Endothelial cell of umbilical vein (primary cell): ENCODE results near the gene TRABD2A. TPM values are rescaled to one million over a fixed set of nuclear protein-coding genes. Genes with fewer than 3 reads are reported as not detected.

Experiments used
- BruUV-seq: library from RNA; stranded (reverse); fragments of 400-500 nt; replicated peaks from 2 replicates; lab custom pipeline; 2021; lab: Mats Ljungman, UMichigan
- CTCF ChIA-PET: fragments of 300-600, 350-600 bp; sonication (Branson Sonifier 250); formaldehyde crosslinking; loops from one replicate; lab custom pipeline; 2021; ENCODE audit warnings: antibody characterized with exemption, inconsistent platforms; lab: Charles Lee
- POLR2A ChIA-PET: fragments of 300-600, 350-600 bp; sonication (Branson Sonifier 250); formaldehyde crosslinking; loops from one replicate; lab custom pipeline; 2021; ENCODE audit warnings: antibody characterized with exemption, inconsistent platforms; lab: Charles Lee
- DNase-seq: peaks from one replicate; pipeline ENCODE4 v3.0.0-alpha.2; 2011; ENCODE audit warnings: low read depth, low spot score
- FAIRE-seq: peaks from 2 replicates; lab custom pipeline; 2011; peaks lifted over from hg19 to GRCh38; lab: Jason Lieb, UNC
- H2AFZ ChIP-seq: 2 replicates; pipeline ENCODE4 v1.6.0; 2012; ENCODE audit warnings: low read depth, low read length, control low read depth, inconsistent platforms
- H3K27ac ChIP-seq: 2 replicates; pipeline ENCODE4 v1.5.1; 2011; ENCODE audit warnings: low read depth, mild to moderate bottlenecking, control low read depth, low read length, moderate library complexity; ENCODE audit not compliant: insufficient read depth
- H3K27me3 ChIP-seq, 2 experiments: 2 replicates each; pipeline versions ENCODE4 v1.6.0 to v1.6.1; 2011; ENCODE audit warnings: low read length in 2 of 2, mixed read lengths in 1 of 2; ENCODE audit not compliant: control insufficient read depth in 2 of 2, insufficient read depth in 2 of 2
- H3K36me3 ChIP-seq, 2 experiments: 2 replicates in 1 of 2; 3 replicates in 1 of 2; pipeline ENCODE4 v1.5.1; 2011; ENCODE audit warnings: low read length in 2 of 2, mild to moderate bottlenecking in 1 of 2, moderate library complexity in 1 of 2; ENCODE audit not compliant: control insufficient read depth in 2 of 2, insufficient read depth in 2 of 2; ENCODE audit errors: extremely low read depth in 1 of 2
- H3K4me1 ChIP-seq: 3 replicates; pipeline ENCODE4 v1.5.1; 2011; ENCODE audit warnings: mild to moderate bottlenecking, low read length; ENCODE audit not compliant: control insufficient read depth, insufficient read depth; ENCODE audit errors: extremely low read depth
- H3K4me2 ChIP-seq: 2 replicates; pipeline ENCODE4 v1.6.1; 2011; ENCODE audit warnings: low read length, control low read depth, mixed read lengths; ENCODE audit not compliant: insufficient read depth
- H3K4me3 ChIP-seq, 3 experiments: fragments of 200-600 bp in 1 of 3; sonication (generic), shearing (Covaris generic) in 1 of 3; replicated peaks in 1 of 3; 2 replicates each; pipeline ENCODE4 v1.5.1; 2011 to 2016; ENCODE audit warnings: control low read depth in 3 of 3, low read length in 3 of 3, mild to moderate bottlenecking in 2 of 3, inconsistent platforms in 1 of 3, low read depth in 1 of 3, moderate library complexity in 1 of 3; ENCODE audit not compliant: insufficient read depth in 1 of 3
- H3K79me2 ChIP-seq: 2 replicates; pipeline ENCODE4 v1.6.0; 2012; ENCODE audit warnings: low read length, inconsistent platforms; ENCODE audit not compliant: control insufficient read depth, insufficient read depth
- H3K9ac ChIP-seq: replicated peaks from 2 replicates; pipeline ENCODE3; 2011; ENCODE audit warnings: low read length, control low read depth; ENCODE audit not compliant: insufficient read depth; ENCODE audit errors: extremely low read depth
- H3K9me1 ChIP-seq: replicated peaks from 3 replicates; pipeline ENCODE4 v1.6.0; 2011; ENCODE audit warnings: mild to moderate bottlenecking, low read length; ENCODE audit not compliant: control insufficient read depth, insufficient read depth; ENCODE audit errors: extremely low read depth
- H3K9me3 ChIP-seq: replicated peaks from 2 replicates; pipeline ENCODE4 v1.5.1; 2012; ENCODE audit warnings: low read length, inconsistent platforms; ENCODE audit not compliant: control insufficient read depth, insufficient read depth
- H4K20me1 ChIP-seq: replicated peaks from 2 replicates; pipeline ENCODE3; 2011; ENCODE audit warnings: mild to moderate bottlenecking, low read length; ENCODE audit not compliant: control insufficient read depth, insufficient read depth; ENCODE audit errors: extremely low read depth
- CTCF ChIP-seq, 2 donors: IDR thresholded peaks; 1 replicate in 1 of 2; 2 replicates in 1 of 2; pipeline ENCODE4 v1.5.1; 2011; ENCODE audit warnings: low read length in 2 of 2, mild to moderate bottlenecking in 2 of 2, moderate library complexity in 2 of 2, control low read depth in 1 of 2, inconsistent platforms in 1 of 2, low read depth in 1 of 2; ENCODE audit not compliant: insufficient read depth in 1 of 2; ENCODE audit errors: extremely low read depth in 1 of 2
- EZH2 ChIP-seq: IDR thresholded peaks from 2 replicates; pipeline ENCODE4 v1.6.1; 2012; ENCODE audit warnings: borderline replicate concordance, low read depth, mild to moderate bottlenecking, moderate library complexity, low read length, inconsistent platforms; ENCODE audit not compliant: severe bottlenecking
- FOS ChIP-seq: IDR thresholded peaks from 2 replicates; pipeline ENCODE4 v1.6.1; 2011; ENCODE audit warnings: mild to moderate bottlenecking, low read length, moderate library complexity, borderline replicate concordance; ENCODE audit not compliant: insufficient read depth
- GATA2 ChIP-seq: IDR thresholded peaks from 2 replicates; pipeline ENCODE4 v1.7.0; 2011; ENCODE audit warnings: low read depth, mild to moderate bottlenecking, moderate library complexity, mixed read lengths, low read length; ENCODE audit not compliant: insufficient read length, insufficient read depth
- JUN ChIP-seq: IDR thresholded peaks from 2 replicates; pipeline ENCODE4 v1.6.1; 2011; ENCODE audit warnings: borderline replicate concordance, low read depth; ENCODE audit not compliant: insufficient read length, insufficient read depth
- MAX ChIP-seq: IDR thresholded peaks from 2 replicates; pipeline ENCODE4 v1.6.1; 2011; ENCODE audit not compliant: insufficient read depth, insufficient read length
- MYC ChIP-seq: IDR thresholded peaks from one replicate; pipeline ENCODE4 v1.6.1; 2011; ENCODE audit warnings: mild to moderate bottlenecking, low read depth, low read length
- POLR2A ChIP-seq: IDR thresholded peaks from 2 replicates; pipeline ENCODE4 v1.6.1; 2012; ENCODE audit warnings: low read depth, mild to moderate bottlenecking, control low read depth, low read length
- POLR2AphosphoS5 ChIP-seq: IDR thresholded peaks from 2 replicates; pipeline ENCODE4 v1.6.1; 2012; ENCODE audit warnings: low read depth, mild to moderate bottlenecking, control low read depth, low read length, moderate library complexity; ENCODE audit not compliant: insufficient read depth
- dilution Hi-C: fragments of 300-500 bp; cut with MboI; formaldehyde crosslinking; loops from one replicate; pipeline ENCODE4 v1.15.0; 2019; ENCODE audit warnings: low sequenced_read_pairs; ENCODE audit not compliant: extremely low pct_ligation_motif_present
- intact Hi-C: fragments of 100-400 bp; cut with micrococcal nuclease; formaldehyde crosslinking; loops from one replicate; pipeline ENCODE4 v1.10.0; 2022
- polyA plus RNA-seq, 4 experiments: library from polyadenylated mRNA; depleted of rRNA in 3 of 4; stranded (reverse) in 3 of 4; unstranded in 1 of 4; fragments of >200 nt; gene quantifications; 2 replicates each; pipeline versions ENCODE4 v1.2.1 to v1.2.3, GENCODE V29; 2011 to 2012; ENCODE audit warnings: missing spikeins in 1 of 4
- total RNA-seq: library from RNA; stranded (reverse); gene quantifications from 2 replicates; pipeline ENCODE4 v1.2.3, GENCODE V29; 2021

Gene TRABD2A
- total and polyA plus RNA-seq, 2 donors (not counting 3 experiments of a cell fraction or from before 2014, with no cell fraction given): 1.0 to 1.8 TPM

- FAIRE-seq: peak; percentile 47
- no peak overlapping the region for H3K9ac ChIP-seq
- no peaks in the 10 kb centered on the region for H3K79me2 ChIP-seq
- peak overlapping the region; percentile 2 for H3K4me2 ChIP-seq
- no peaks in the 10 kb centered on the region for H3K27me3 ChIP-seq
- POLR2A ChIA-PET: no interaction called here
- dilution Hi-C loops: no loop called here
- H3K4me3 ChIP-seq: no peak overlapping the region
- H3K9me3 ChIP-seq: no peaks in the 10 kb centered on the region
- no peaks in the 10 kb centered on the region for H3K9me1 ChIP-seq
- CTCF ChIA-PET: interaction anchor here (1.3 to 1.5 kb wide), 2 partner anchors 10 to 31 kb away, joined by 3 to 5 read pairs; no protein-coding TSS in a partner anchor
- H3K4me1 ChIP-seq: peaks cover 21% of the 10 kb centered on the region
- DNase-seq: peak; percentile 36
- TF ChIP-seq MAX (no peak), POLR2AphosphoS5 (no peak), EZH2 (no peak), JUN (no peak), FOS (peak; percentile 15)
- H3K27ac ChIP-seq: no peak overlapping the region
- no peaks in the 10 kb centered on the region for H3K36me3 ChIP-seq
- intact Hi-C loops: no loop called here
- no TSS peak for BruUV-seq
- no peaks in the 10 kb centered on the region for H4K20me1 ChIP-seq
- H2AFZ ChIP-seq: peak overlapping the region; percentile 59
Observed at GRCh38 chr2:84894758-84895520, 14.1 kb upstream of the TRABD2A start.

- H3K4me1 ChIP-seq: peaks cover 21% of the 10 kb centered on the region
- TF ChIP-seq MAX (no peak), POLR2AphosphoS5 (no peak), JUN (no peak), POLR2A (no peak), CTCF (IDR thresholded peaks at IDR 0.05; ENCODE audit: extremely low read depth in 1 of 2, insufficient read depth in 1 of 2, low read depth in 1 of 2, low read length in 2 of 2) (no peak), MYC (no peak), GATA2 (no peak), FOS (no peak), EZH2 (no peak)
- FAIRE-seq (no peak), DNase-seq (no peak)
- H3K9ac ChIP-seq: no peak overlapping the region
- H3K4me3 ChIP-seq: no peak overlapping the region
- H3K9me3 ChIP-seq: no peaks in the 10 kb centered on the region
- no peak overlapping the region for H3K4me2 ChIP-seq
- CTCF ChIA-PET: interaction anchor here (0.7 to 1.5 kb wide), 3 partner anchors 10 to 32 kb away, joined by 3 to 5 read pairs (median 3); no protein-coding TSS in a partner anchor
- no peaks in the 10 kb centered on the region for H3K36me3 ChIP-seq
- no peaks in the 10 kb centered on the region for H3K79me2 ChIP-seq
- no peak overlapping the region for H3K27ac ChIP-seq
- H3K27me3 ChIP-seq: no peaks in the 10 kb centered on the region
- POLR2A ChIA-PET: no interaction called here
- BruUV-seq: no TSS peak
- peak overlapping the region; percentile 59 for H2AFZ ChIP-seq
- intact Hi-C loops (no loop called here), dilution Hi-C loops (no loop called here)
- no peaks in the 10 kb centered on the region for H3K9me1 ChIP-seq
- no peaks in the 10 kb centered on the region for H4K20me1 ChIP-seq
Observed at GRCh38 chr2:84894131-84894586, 13.3 kb upstream of the TRABD2A start.
